Neuron (in vitro differentiated cells): ENCODE data around the gene SNU13.
A peak's percentile ranks its signal among the peaks of the same experiment; 100 is the strongest.
"Not testable (repeated sequence)": the region's sequence is repeated elsewhere in the genome, so short reads cannot be mapped to it uniquely, and the experiment has no call there.

ENCODE experiments used
- H2AFZ ChIP-seq: one replicate; pipeline ENCODE4 v1.6.1; 2013; ENCODE audit warnings: low read depth, mild to moderate bottlenecking, inconsistent platforms, low read length, moderate library complexity
- H3K27me3 ChIP-seq: one replicate; pipeline ENCODE4 v1.6.1; 2013; ENCODE audit warnings: low read length; ENCODE audit not compliant: insufficient read depth
- H3K36me3 ChIP-seq: one replicate; pipeline ENCODE4 v1.6.1; 2013; ENCODE audit warnings: low read length; ENCODE audit not compliant: insufficient read depth
- H3K4me1 ChIP-seq: one replicate; pipeline ENCODE4 v1.6.1; 2013; ENCODE audit warnings: low read length; ENCODE audit not compliant: insufficient read depth
- H3K4me3 ChIP-seq: 2 replicates; pipeline ENCODE4 v1.5.1; 2013; ENCODE audit warnings: mild to moderate bottlenecking, low read length, moderate library complexity
- H3K9me3 ChIP-seq: one replicate; pipeline ENCODE4 v1.6.1; 2013; ENCODE audit warnings: low read length

The SNU13 gene

GRCh38 chr22:41688365-41689211 is at the start of gene SNU13:
Gene SNU13 (minus strand): TSS chr22:41688867. CDS start chr22:41688796, 71 bp downstream.
- H3K4me3 ChIP-seq = peak within 1 kb of the TSS; percentile 92
- H3K27me3 ChIP-seq = no peaks in the 10 kb centered on the region
- peak within 1 kb of the TSS; percentile 90 for H2AFZ ChIP-seq
- peaks cover 9% of the 10 kb centered on the region for H3K4me1 ChIP-seq
- peaks cover 3% of the 10 kb centered on the region for H3K36me3 ChIP-seq
- no peaks in the 10 kb centered on the region for H3K9me3 ChIP-seq

GRCh38 chr22:41733241-41733640 is 44.6 kb upstream of the SNU13 start:
- H3K4me3 ChIP-seq, H3K36me3 ChIP-seq, H3K27me3 ChIP-seq, H3K9me3 ChIP-seq, H2AFZ ChIP-seq, H3K4me1 ChIP-seq: not testable (repeated sequence)

- H3K4me1 ChIP-seq = no peaks in the 10 kb centered on the region
- H3K36me3 ChIP-seq = no peaks in the 10 kb centered on the region
- H3K9me3 ChIP-seq = no peaks in the 10 kb centered on the region
- no peaks in the 10 kb centered on the region for H3K27me3 ChIP-seq
- no peak overlapping the region for H3K4me3 ChIP-seq
- no peak overlapping the region for H2AFZ ChIP-seq
Observed at GRCh38 chr22:41732096-41732772, 43.6 kb upstream of the SNU13 start.

GRCh38 chr22:41731609-41732008 is 42.9 kb upstream of the SNU13 start:
- H2AFZ ChIP-seq = no peak overlapping the region

GRCh38 chr22:41725510-41726110 is 36.9 kb upstream of the SNU13 start:
- Histone ChIP-seq H3K4me1 (no peaks in the 10 kb centered on the region), H3K4me3 (no peak overlapping the region), H3K36me3 (no peaks in the 10 kb centered on the region), H3K27me3 (no peaks in the 10 kb centered on the region), H2AFZ (no peak overlapping the region), H3K9me3 (no peaks in the 10 kb centered on the region)

More at GRCh38 chr22:41731609-41732008, 42.9 kb upstream of the SNU13 start:
- no peaks in the 10 kb centered on the region for H3K9me3 ChIP-seq
- H3K4me1 ChIP-seq = no peaks in the 10 kb centered on the region
- H3K36me3 ChIP-seq = no peaks in the 10 kb centered on the region
- H3K4me3 ChIP-seq = no peak overlapping the region
- no peaks in the 10 kb centered on the region for H3K27me3 ChIP-seq

- Histone ChIP-seq H3K36me3 (no peaks in the 10 kb centered on the region), H3K4me3 (no peak overlapping the region), H3K9me3 (no peaks in the 10 kb centered on the region), H3K27me3 (no peaks in the 10 kb centered on the region), H3K4me1 (no peaks in the 10 kb centered on the region), H2AFZ (no peak overlapping the region)
Observed at GRCh38 chr22:41722496-41722895, 33.8 kb upstream of the SNU13 start.

- no peaks in the 10 kb centered on the region for H3K4me1 ChIP-seq
- peaks cover 3% of the 10 kb centered on the region for H3K27me3 ChIP-seq
- H3K9me3 ChIP-seq = no peaks in the 10 kb centered on the region
- H3K36me3 ChIP-seq = no peaks in the 10 kb centered on the region
- H3K4me3 ChIP-seq = no peak overlapping the region
- no peak overlapping the region for H2AFZ ChIP-seq
Observed at GRCh38 chr22:41713004-41713403, 24.3 kb upstream of the SNU13 start.

GRCh38 chr22:41709341-41709740 is 20.7 kb upstream of the SNU13 start:
- H3K4me3 ChIP-seq = no peak overlapping the region
- no peaks in the 10 kb centered on the region for H3K36me3 ChIP-seq
- no peaks in the 10 kb centered on the region for H3K4me1 ChIP-seq
- peaks cover 3% of the 10 kb centered on the region for H3K27me3 ChIP-seq
- H2AFZ ChIP-seq = no peak overlapping the region
- no peaks in the 10 kb centered on the region for H3K9me3 ChIP-seq

- Histone ChIP-seq H3K36me3 (no peaks in the 10 kb centered on the region), H3K9me3 (no peaks in the 10 kb centered on the region), H3K4me3 (no peak overlapping the region), H3K27me3 (no peaks in the 10 kb centered on the region), H3K4me1 (no peaks in the 10 kb centered on the region), H2AFZ (no peak overlapping the region)
Observed at GRCh38 chr22:41702763-41703162, 14.1 kb upstream of the SNU13 start.

GRCh38 chr22:41700108-41700364 is 11.4 kb upstream of the SNU13 start:
- Histone ChIP-seq H3K36me3 (no peaks in the 10 kb centered on the region), H3K9me3 (no peaks in the 10 kb centered on the region), H3K4me1 (peaks cover 13% of the 10 kb centered on the region), H3K27me3 (no peaks in the 10 kb centered on the region), H2AFZ (no peak overlapping the region), H3K4me3 (no peak overlapping the region)

- Histone ChIP-seq H3K27me3 (no peaks in the 10 kb centered on the region), H3K36me3 (no peaks in the 10 kb centered on the region), H3K4me3 (no peak within 1 kb of the TSS), H3K9me3 (no peaks in the 10 kb centered on the region), H3K4me1 (peaks cover 13% of the 10 kb centered on the region), H2AFZ (no peak within 1 kb of the TSS)
Observed at GRCh38 chr22:41699264-41700107, 10.8 kb upstream of the SNU13 start, which contains the start of gene MEI1. Gene MEI1 (plus strand): TSS chr22:41699503. CDS start chr22:41699539, 36 bp downstream.

GRCh38 chr22:41697126-41697775 is 8.6 kb upstream of the SNU13 start:
- peaks cover 13% of the 10 kb centered on the region for H3K4me1 ChIP-seq
- no peaks in the 10 kb centered on the region for H3K27me3 ChIP-seq
- peaks cover 3% of the 10 kb centered on the region for H3K36me3 ChIP-seq
- H2AFZ ChIP-seq = no peak overlapping the region
- H3K4me3 ChIP-seq = no peak overlapping the region
- H3K9me3 ChIP-seq = no peaks in the 10 kb centered on the region
